Panc1 (cell line): ENCODE data around the gene NOP10. TPM values are rescaled to one million over a fixed set of nuclear protein-coding genes. Genes with fewer than 3 reads are reported as not detected.
A peak's percentile ranks its signal among the peaks of the same experiment; 100 is the strongest.

Source experiments
- ATAC-seq: fragments of 200-7000 bp; cut with Tn5 transposase; 2 replicates; pipeline ENCODE4 v1.9.1; 2020; ENCODE audit warnings: mild to moderate bottlenecking, moderate library complexity
- BruUV-seq: library from RNA; stranded (reverse); fragments of 400-500 nt; replicated peaks from 2 replicates; lab custom pipeline; 2021; lab: Mats Ljungman, UMichigan
- CTCF ChIA-PET: fragments of 300-600 bp; sonication (Branson Sonifier 250); formaldehyde crosslinking; loops from one replicate; lab custom pipeline; 2022; ENCODE audit warnings: antibody characterized with exemption; lab: Charles Lee
- POLR2A ChIA-PET: fragments of 300-600 bp; sonication (Branson Sonifier 250); formaldehyde crosslinking; loops from one replicate; lab custom pipeline; 2022; ENCODE audit warnings: antibody characterized with exemption; lab: Charles Lee
- DNase-seq: peaks from one replicate; pipeline ENCODE4 v3.0.0-alpha.2; 2010; ENCODE audit warnings: low read depth, low spot score
- H3K27ac ChIP-seq: 2 replicates; pipeline ENCODE4 v1.5.1; 2011; ENCODE audit warnings: mild to moderate bottlenecking, low read length, inconsistent platforms
- H3K27me3 ChIP-seq: fragments of 200-500 bp; sonication (Bioruptor generic); 2 replicates; pipeline ENCODE4 v1.6.0; 2014; ENCODE audit warnings: low read length, inconsistent platforms; ENCODE audit not compliant: control insufficient read depth, insufficient read depth
- H3K36me3 ChIP-seq: fragments of 200-500 bp; sonication (Bioruptor generic); 2 replicates; pipeline ENCODE4 v1.5.1; 2014; ENCODE audit warnings: inconsistent platforms, mild to moderate bottlenecking, low read length, moderate library complexity; ENCODE audit not compliant: control insufficient read depth, insufficient read depth
- H3K4me1 ChIP-seq: 2 replicates; pipeline ENCODE4 v1.5.1; 2011; ENCODE audit warnings: inconsistent platforms, mild to moderate bottlenecking, low read length, moderate library complexity; ENCODE audit not compliant: control insufficient read depth, insufficient read depth
- H3K4me3 ChIP-seq, 2 experiments: 2 replicates each; pipeline ENCODE4 v1.5.1; 2011 to 2012; ENCODE audit warnings: low read depth in 2 of 2, low read length in 2 of 2, mild to moderate bottlenecking in 2 of 2, inconsistent platforms in 1 of 2, moderate library complexity in 1 of 2
- H3K9me3 ChIP-seq: fragments of 200-500 bp; sonication (Bioruptor generic); 2 replicates; pipeline ENCODE4 v1.5.1; 2014; ENCODE audit warnings: low read depth, mild to moderate bottlenecking, inconsistent platforms, low read length, moderate library complexity; ENCODE audit not compliant: control insufficient read depth, insufficient read depth
- CTCF ChIP-seq: fragments of 450-650 bp; IDR thresholded peaks from 2 replicates; pipeline ENCODE4 v1.5.1; 2017; ENCODE audit warnings: mild to moderate bottlenecking
- POLR2AphosphoS5 ChIP-seq: IDR thresholded peaks from 2 replicates; pipeline ENCODE4 v1.6.1; 2012; ENCODE audit warnings: mild to moderate bottlenecking, low read depth, low read length, moderate library complexity
- REST ChIP-seq, 2 experiments: IDR thresholded peaks; 2 replicates each; pipeline ENCODE4 v1.6.1; 2011 to 2012; ENCODE audit warnings: low read depth in 2 of 2, control low read depth in 1 of 2, low read length in 1 of 2, mild to moderate bottlenecking in 1 of 2, moderate library complexity in 1 of 2; ENCODE audit not compliant: insufficient read depth in 1 of 2
- SIN3A ChIP-seq: IDR thresholded peaks from 2 replicates; pipeline ENCODE4 v1.6.1; 2012; ENCODE audit warnings: low read depth, mild to moderate bottlenecking, low read length, moderate library complexity, borderline replicate concordance; ENCODE audit not compliant: insufficient read depth
- TCF7L2 ChIP-seq: IDR thresholded peaks from 2 replicates; pipeline ENCODE4 v1.6.1; 2011; ENCODE audit warnings: mild to moderate bottlenecking, low read depth, low read length, inconsistent platforms
- in situ Hi-C: cut with HindIII; loops from 2 replicates; pipeline ENCODE4 v1.10.0; 2016; ENCODE audit warnings: low sequenced_read_pairs, low pct_unique_long_range_greater_than_20kb
- intact Hi-C: fragments of 100-400 bp; cut with micrococcal nuclease; formaldehyde crosslinking; loops from one replicate; pipeline ENCODE4 v1.10.0; 2022; ENCODE audit not compliant: unreplicated experiment
- total RNA-seq: library from RNA; stranded (reverse); gene quantifications from one replicate; pipeline ENCODE4 v1.2.1, GENCODE V29; 2021; ENCODE audit not compliant: unreplicated experiment

Gene NOP10
- total RNA-seq, 1 experiment from 2014 or later: 306 TPM

- no peak for ATAC-seq
- Histone ChIP-seq H3K4me1 (peaks cover 10% of the 10 kb centered on the region; the same call in 1 of the 2 replicates), H3K4me3 (no peak overlapping the region), H3K27me3 (no peaks in the 10 kb centered on the region), H3K27ac (no peak overlapping the region), H3K36me3 (no peaks in the 10 kb centered on the region; the same call in 1 of the 2 replicates), H3K9me3 (no peaks in the 10 kb centered on the region)
- no peak for TF ChIP-seq TCF7L2
- TF ChIP-seq REST (IDR thresholded peaks at IDR 0.05; ENCODE audit: insufficient read depth in 1 of 2, low read depth in 2 of 2, low read length in 1 of 2): no peak
- no peak for TF ChIP-seq CTCF
- TF ChIP-seq POLR2AphosphoS5: no peak
- no peak for TF ChIP-seq SIN3A
- ChIA-PET CTCF (no interaction called here), POLR2A (no interaction called here)
- intact Hi-C loops: no loop called here
- no TSS peak for BruUV-seq
- in situ Hi-C loops: no loop called here
- no peak for DNase-seq
These were observed 27.2 kb upstream of the NOP10 start for GRCh38 chr15:34370129-34370528.

- intact Hi-C loops (no loop called here), in situ Hi-C loops (no loop called here)
- peak within 1 kb of the TSS; percentile 77 to 90 for H3K4me3 ChIP-seq
- ChIA-PET CTCF (interaction anchor here (0.5 to 1.5 kb wide), 6 partner anchors 9 to 157 kb away, joined by 3 to 6 read pairs (median 3); partner anchors contain the start of genes KATNBL1, NOP10, NUTM1 and SLC12A6), POLR2A (interaction anchor here (0.5 to 0.6 kb wide), 2 partner anchors 8 to 9 kb away, joined by 3 to 4 read pairs; no protein-coding TSS in a partner anchor)
- ATAC-seq: peak; percentile 96
- H3K9me3 ChIP-seq: no peaks in the 10 kb centered on the region
- H3K27me3 ChIP-seq: no peaks in the 10 kb centered on the region
- peaks cover 5% of the 10 kb centered on the region; the same call in 1 of the 2 replicates for H3K36me3 ChIP-seq
- peak; percentile 99 for TF ChIP-seq CTCF
- TF ChIP-seq REST (IDR thresholded peaks at IDR 0.05; ENCODE audit: insufficient read depth in 1 of 2, low read depth in 2 of 2, low read length in 1 of 2): no peak
- no peak for TF ChIP-seq TCF7L2
- 0 out of 2 replicates have a peak, but pooled peaks have one; percentile 66 for TF ChIP-seq SIN3A
- TF ChIP-seq POLR2AphosphoS5: peak; percentile 91
- H3K4me1 ChIP-seq: peaks cover 10% of the 10 kb centered on the region; the same call in 1 of the 2 replicates
- BruUV-seq: no TSS peak
- DNase-seq: peak; percentile 53
- peak within 1 kb of the TSS; percentile 96 for H3K27ac ChIP-seq
These were observed 24.5 kb upstream of the NOP10 start, which contains the start of gene LPCAT4 for GRCh38 chr15:34367101-34368081. Gene LPCAT4 (minus strand): TSS chr15:34367196. CDS start chr15:34367100, 96 bp downstream.
